Activated CD4-positive, alpha-beta memory T cell treated with anti-CD3 and anti-CD28 coated beads, Interleukin-2, amount 10 ng/mL, durations not matched to agents 7 days and 5 days (primary cell): ENCODE measurements around the gene EHD4. TPM values are rescaled to one million over a fixed set of nuclear protein-coding genes. Genes with fewer than 3 reads are reported as not detected.

Experiments
- CTCF ChIA-PET: fragments of 350-600 bp; sonication (Branson Sonifier 250); formaldehyde crosslinking; loops from one replicate; lab custom pipeline; 2021; ENCODE audit warnings: antibody characterized with exemption, inconsistent platforms; lab: Charles Lee
- POLR2A ChIA-PET: fragments of 350-600 bp; sonication (Branson Sonifier 250); formaldehyde crosslinking; loops from one replicate; lab custom pipeline; 2021; ENCODE audit warnings: antibody characterized with exemption; lab: Charles Lee
- DNase-seq: peaks from one replicate; pipeline ENCODE4 v3.0.0-alpha.2; 2020
- H3K27ac Mint-ChIP-seq: one replicate; pipeline ENCODE4 v1.8.0; 2021; ENCODE audit warnings: mild to moderate bottlenecking, mixed read lengths
- H3K27me3 Mint-ChIP-seq: one replicate; pipeline ENCODE4 v1.8.0; 2021; ENCODE audit warnings: mixed read lengths
- H3K36me3 Mint-ChIP-seq: one replicate; pipeline ENCODE4 v1.8.0; 2021; ENCODE audit warnings: low read depth, mixed read lengths
- H3K4me1 Mint-ChIP-seq: one replicate; pipeline ENCODE4 v1.8.0; 2021; ENCODE audit warnings: mixed read lengths
- H3K4me3 Mint-ChIP-seq: one replicate; pipeline ENCODE4 v1.8.0; 2021; ENCODE audit warnings: mild to moderate bottlenecking, mixed read lengths
- H3K9me3 Mint-ChIP-seq: one replicate; pipeline ENCODE4 v1.8.0; 2021; ENCODE audit warnings: mixed read lengths
- total RNA-seq, 2 experiments: library from RNA; stranded (reverse); gene quantifications; one replicate each; pipeline ENCODE4 v1.2.3, GENCODE V29; 2021

Gene EHD4
- total RNA-seq, 2 experiments from 2014 or later: 25.0 to 25.3 TPM

DNA sequence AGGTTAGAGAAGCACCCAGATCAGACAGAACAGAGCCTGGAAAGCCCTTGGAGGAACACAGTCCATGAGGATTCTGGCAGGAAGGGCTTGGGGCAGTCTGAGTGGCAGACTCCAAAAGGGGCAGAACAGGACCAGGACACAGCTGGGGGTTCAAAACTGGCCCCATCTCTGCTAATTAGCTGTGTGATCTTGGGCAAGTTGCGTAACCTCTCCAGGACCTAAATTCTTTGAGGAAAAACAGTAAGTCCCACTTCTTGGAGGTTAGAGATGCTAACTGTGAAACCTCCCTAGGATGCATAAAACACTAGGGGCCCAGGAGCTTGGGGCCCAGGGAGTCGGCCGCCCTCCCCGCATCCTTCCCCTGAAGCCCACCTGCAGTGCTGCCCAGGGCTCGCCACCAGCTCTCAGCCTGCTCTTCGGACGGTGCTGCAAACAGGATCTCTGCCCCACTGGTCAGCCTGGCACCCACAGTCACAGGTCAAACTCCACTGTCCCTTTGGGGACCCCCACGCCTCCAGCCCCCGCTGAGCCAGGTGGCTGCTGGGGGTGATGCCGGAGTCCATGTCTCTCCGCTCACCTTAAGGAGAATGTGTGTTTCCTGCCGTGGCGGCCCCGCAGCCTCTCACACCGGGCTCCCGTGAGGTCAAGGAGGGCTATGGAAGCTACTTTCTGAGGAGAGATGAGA lies 121.7 kb downstream of the EHD4 start:
- no peak for DNase-seq
- Mint-ChIP-seq H3K36me3 (peaks cover 14% of the 10 kb centered on the region), H3K9me3 (no peaks in the 10 kb centered on the region), H3K27ac (no peak overlapping the region), H3K4me3 (no peak overlapping the region), H3K27me3 (no peaks in the 10 kb centered on the region), H3K4me1 (no peaks in the 10 kb centered on the region)
- POLR2A ChIA-PET: interaction anchor here (1.4 kb wide), 1 partner anchor 20 kb away, joined by 4 read pairs; no protein-coding TSS in a partner anchor
- CTCF ChIA-PET: interaction anchor here (2.3 kb wide), 1 partner anchor 78 kb away, joined by 5 read pairs; no protein-coding TSS in a partner anchor

DNA sequence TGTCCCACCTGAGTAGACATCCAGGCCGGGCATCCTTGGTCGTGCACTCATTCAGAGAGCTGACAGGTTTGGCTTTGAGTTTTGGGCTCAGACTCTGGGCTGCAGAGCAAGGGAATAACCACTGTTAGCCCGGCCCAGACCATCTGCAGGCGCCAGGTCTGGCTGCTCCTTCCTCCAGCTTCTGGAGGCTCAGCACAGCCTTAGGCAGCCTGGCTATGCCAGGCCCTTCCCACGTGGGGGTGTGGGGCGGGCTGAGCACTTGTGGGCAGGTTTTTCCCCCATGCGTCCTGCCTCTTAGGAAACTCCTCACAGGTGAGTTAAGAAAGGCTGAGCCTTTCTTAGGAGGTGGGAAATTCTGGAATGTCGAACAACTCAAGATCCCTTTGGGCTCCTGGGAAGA lies 122.5 kb downstream of the EHD4 start:
- Mint-ChIP-seq H3K36me3 (peaks cover 15% of the 10 kb centered on the region), H3K4me1 (no peaks in the 10 kb centered on the region), H3K27me3 (no peaks in the 10 kb centered on the region), H3K4me3 (no peak overlapping the region), H3K27ac (no peak overlapping the region), H3K9me3 (no peaks in the 10 kb centered on the region)
- DNase-seq: no peak
- ChIA-PET CTCF (no interaction called here), POLR2A (interaction anchor here (1.4 kb wide), 1 partner anchor 20 kb away, joined by 4 read pairs; no protein-coding TSS in a partner anchor)

DNA sequence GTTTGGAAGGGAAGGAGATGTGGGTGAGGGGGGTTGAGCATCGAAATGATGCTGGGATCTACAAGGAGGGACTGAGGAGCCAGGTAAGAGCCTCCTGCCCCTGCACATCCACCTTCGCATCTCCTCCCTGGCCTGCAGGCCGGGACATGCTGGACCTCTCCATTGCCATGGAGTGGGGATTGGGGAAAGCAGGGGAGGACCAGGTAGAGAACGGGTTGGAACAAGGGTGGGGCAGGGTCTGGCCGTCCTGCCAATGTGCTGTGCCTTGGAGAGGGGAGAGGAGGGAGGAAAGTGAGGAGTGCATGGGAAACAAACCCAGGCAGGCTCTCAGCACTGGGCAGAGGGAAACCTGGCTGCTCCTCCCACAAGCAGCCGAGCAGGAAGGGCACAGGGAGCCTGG lies 123.2 kb downstream of the EHD4 start:
- H3K27me3 Mint-ChIP-seq: no peaks in the 10 kb centered on the region
- no peak for DNase-seq
- ChIA-PET POLR2A (no interaction called here), CTCF (no interaction called here)
- no peak overlapping the region for H3K27ac Mint-ChIP-seq
- no peaks in the 10 kb centered on the region for H3K4me1 Mint-ChIP-seq
- H3K36me3 Mint-ChIP-seq: peaks cover 15% of the 10 kb centered on the region
- H3K4me3 Mint-ChIP-seq: no peak overlapping the region
- H3K9me3 Mint-ChIP-seq: no peaks in the 10 kb centered on the region

DNA sequence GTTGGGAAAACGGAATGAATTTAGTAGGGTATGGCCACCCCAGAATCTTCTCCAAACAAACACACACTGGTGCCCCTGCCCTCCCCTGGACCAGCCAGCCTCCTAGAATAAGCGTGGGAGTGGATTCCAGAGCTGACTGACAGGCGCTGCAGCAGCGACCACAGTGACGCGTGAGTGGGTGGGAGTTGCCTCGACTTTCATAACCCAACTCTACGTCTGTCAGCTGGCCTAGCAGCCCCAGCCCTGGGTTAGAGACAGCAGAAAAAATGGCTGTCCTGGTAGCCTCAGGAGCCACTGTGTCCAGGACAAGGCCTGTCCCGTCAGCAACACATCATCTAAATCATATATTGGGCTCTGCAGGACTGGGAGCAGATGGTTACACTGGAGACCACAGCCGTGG lies 123.7 kb downstream of the EHD4 start:
- Mint-ChIP-seq H3K36me3 (peaks cover 15% of the 10 kb centered on the region), H3K4me3 (no peak overlapping the region), H3K27me3 (no peaks in the 10 kb centered on the region), H3K9me3 (no peaks in the 10 kb centered on the region), H3K4me1 (no peaks in the 10 kb centered on the region), H3K27ac (no peak overlapping the region)
- no peak for DNase-seq
- CTCF ChIA-PET: interaction anchor here (0.9 kb wide), 1 partner anchor 56 kb away, joined by 3 read pairs; no protein-coding TSS in a partner anchor
- POLR2A ChIA-PET: no interaction called here

DNA sequence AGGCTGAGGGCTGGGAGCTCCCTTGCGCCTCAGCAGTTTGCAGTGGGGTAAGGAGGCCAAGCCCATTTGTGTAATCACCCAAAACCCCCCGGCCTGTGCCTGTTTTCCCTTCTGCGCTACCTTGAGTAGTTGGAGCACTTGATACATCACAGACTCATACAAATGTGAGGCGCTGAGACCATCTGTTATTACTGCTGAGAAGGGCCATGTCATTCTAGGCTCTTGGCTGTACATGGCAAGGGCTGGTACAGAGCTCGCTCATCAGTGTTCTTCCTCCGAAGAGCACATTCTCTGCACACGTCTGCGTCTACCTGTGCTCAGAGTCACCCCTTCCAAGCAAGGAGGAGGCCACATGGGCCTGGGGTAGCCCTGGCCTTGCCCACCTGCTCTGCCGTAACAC lies 124.4 kb downstream of the EHD4 start:
- ChIA-PET CTCF (interaction anchor here (0.9 kb wide), 2 partner anchors 57 to 74 kb away, joined by 3 read pairs; partner anchors contain the start of gene MAPKBP1), POLR2A (no interaction called here)
- Mint-ChIP-seq H3K27me3 (no peaks in the 10 kb centered on the region), H3K9me3 (no peaks in the 10 kb centered on the region), H3K4me1 (no peaks in the 10 kb centered on the region), H3K36me3 (peaks cover 15% of the 10 kb centered on the region), H3K4me3 (no peak overlapping the region), H3K27ac (no peak overlapping the region)
- DNase-seq: no peak

DNA sequence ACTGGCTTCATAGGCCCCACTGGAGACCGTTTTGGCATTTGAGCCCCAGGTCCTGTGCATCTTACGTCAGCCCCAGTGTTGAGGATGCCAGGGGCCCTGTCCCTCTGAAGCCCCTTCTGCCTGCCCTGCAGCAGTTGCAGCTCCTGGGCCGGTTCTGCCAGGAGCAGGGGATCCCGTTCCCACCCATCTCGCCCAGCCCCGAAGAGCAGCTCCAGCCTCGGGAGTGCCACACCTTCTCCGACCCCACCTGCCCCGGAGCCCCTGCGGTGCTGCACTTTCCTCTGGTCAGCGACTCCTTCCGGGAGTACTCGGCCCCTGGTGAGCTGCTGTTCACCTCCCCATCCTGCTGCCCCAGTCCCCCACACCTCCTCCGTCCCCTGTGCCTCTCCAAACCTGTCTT lies 125.2 kb downstream of the EHD4 start:
- no peak for DNase-seq
- ChIA-PET CTCF (no interaction called here), POLR2A (no interaction called here)
- peaks cover 15% of the 10 kb centered on the region for H3K36me3 Mint-ChIP-seq
- H3K27ac Mint-ChIP-seq: no peak overlapping the region
- H3K4me3 Mint-ChIP-seq: no peak overlapping the region
- H3K9me3 Mint-ChIP-seq: no peaks in the 10 kb centered on the region
- no peaks in the 10 kb centered on the region for H3K27me3 Mint-ChIP-seq
- no peaks in the 10 kb centered on the region for H3K4me1 Mint-ChIP-seq

Other genes with a start within 250 kb of the EHD4 start
- 10 to 100 TPM; 28.9 to 31.6 TPM for gene MAPKBP1, start 198.1 kb downstream of the EHD4 start, total RNA-seq
- gene JMJD7, start 144.5 kb downstream of the EHD4 start, total RNA-seq: 10 to 100 TPM; 18.2 to 22.4 TPM
- 1 to 10 TPM; 6.0 to 6.8 TPM for gene PLA2G4B, start 133.7 kb downstream of the EHD4 start, total RNA-seq
- 1 to 10 TPM; 1.5 to 1.6 TPM for gene SPTBN5, start 78.5 kb downstream of the EHD4 start, total RNA-seq
- gene PLA2G4E, start 48.5 kb upstream of the EHD4 start, total RNA-seq: not detected
- gene PLA2G4D, start 122.0 kb upstream of the EHD4 start, total RNA-seq: not detected
- gene PLA2G4F, start 184.1 kb upstream of the EHD4 start, total RNA-seq: not detected
- gene VPS39, start 235.7 kb upstream of the EHD4 start, total RNA-seq: 10 to 100 TPM; 76.8 to 82.3 TPM